Measurements from ENCODE around the gene CD300LG.
A peak's percentile ranks its signal among the peaks of the same experiment; 100 is the strongest.
"Not testable (repeated sequence)": the region's sequence is repeated elsewhere in the genome, so short reads cannot be mapped to it uniquely, and the experiment has no call there.

Gene CD300LG, protein sequence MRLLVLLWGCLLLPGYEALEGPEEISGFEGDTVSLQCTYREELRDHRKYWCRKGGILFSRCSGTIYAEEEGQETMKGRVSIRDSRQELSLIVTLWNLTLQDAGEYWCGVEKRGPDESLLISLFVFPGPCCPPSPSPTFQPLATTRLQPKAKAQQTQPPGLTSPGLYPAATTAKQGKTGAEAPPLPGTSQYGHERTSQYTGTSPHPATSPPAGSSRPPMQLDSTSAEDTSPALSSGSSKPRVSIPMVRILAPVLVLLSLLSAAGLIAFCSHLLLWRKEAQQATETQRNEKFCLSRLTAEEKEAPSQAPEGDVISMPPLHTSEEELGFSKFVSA

DNA sequence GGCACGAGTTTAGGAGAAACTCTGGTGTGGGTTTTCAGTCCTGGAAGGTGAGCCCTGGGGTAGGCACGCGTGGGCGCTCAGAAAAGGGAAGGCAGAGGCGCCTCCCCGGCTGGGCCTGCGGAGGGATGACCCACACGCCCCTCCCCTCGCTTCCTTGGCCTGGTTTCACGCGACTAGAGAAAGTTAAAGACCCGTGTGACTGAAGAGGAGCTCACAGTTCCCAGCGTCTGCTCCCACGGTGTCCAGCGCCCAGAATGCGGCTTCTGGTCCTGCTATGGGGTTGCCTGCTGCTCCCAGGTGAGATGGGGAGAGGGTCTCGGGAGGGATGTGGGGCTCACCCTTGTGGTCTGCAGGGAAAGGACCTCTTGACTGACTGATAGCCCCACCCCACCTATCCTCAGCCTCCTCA lies at the start of gene CD300LG:
CD300LG (plus strand) TSS at position 214 of the 409 bp plus-strand sequence; CDS start at position 255, 41 bp downstream.
- H3K27ac ChIP-seq (ENCODE audit: low read length) = no peak within 1 kb of the TSS
- H3K36me3 ChIP-seq (ENCODE audit: insufficient read depth, low read depth, low read length) = no peaks in the 10 kb centered on the region
- H3K27me3 ChIP-seq (ENCODE audit: insufficient read depth, low read length) = 0 out of 2 replicates have a peak, but pooled peaks cover 4% of the 10 kb centered on the region
- H3K4me1 ChIP-seq (ENCODE audit: insufficient read depth, low read length) = peaks cover 2% of the 10 kb centered on the region; the same call in 1 of the 2 replicates
- peak within 1 kb of the TSS; percentile 53; the same call in 1 of the 2 replicates for H3K4me3 ChIP-seq (ENCODE audit: low read length)
- H3K9me3 ChIP-seq (ENCODE audit: insufficient read depth, low read depth, low read length) = no peaks in the 10 kb centered on the region
- H3K9ac ChIP-seq (ENCODE audit: low read depth, low read length) = no peak within 1 kb of the TSS

DNA sequence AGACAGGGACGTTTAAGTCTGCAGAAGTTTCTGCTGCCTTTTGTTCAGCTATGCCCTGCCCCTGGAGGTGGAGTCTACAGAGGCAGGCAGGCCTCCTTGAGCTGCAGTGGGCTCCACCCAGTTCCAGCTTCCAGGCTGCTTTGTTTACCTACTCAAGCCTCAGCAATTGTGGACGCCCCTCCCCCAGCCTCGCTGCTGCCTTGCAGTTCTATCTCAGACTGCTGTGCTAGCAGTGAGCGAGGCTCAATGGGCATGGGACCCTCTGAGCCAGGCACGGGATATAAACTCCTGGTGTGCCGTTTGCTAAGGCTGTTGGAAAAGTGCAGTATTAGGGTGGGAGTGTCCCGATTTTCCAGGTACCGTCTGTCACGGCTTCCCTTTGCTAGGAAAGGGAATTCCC lies 49.0 kb upstream of the CD300LG start:
- not testable (repeated sequence) for H3K9me3 ChIP-seq (ENCODE audit: insufficient read depth, low read depth, low read length); H3K36me3 ChIP-seq (ENCODE audit: insufficient read depth, low read depth, low read length); H3K4me1 ChIP-seq (ENCODE audit: insufficient read depth, low read length); H3K27me3 ChIP-seq (ENCODE audit: insufficient read depth, low read length); H3K27ac ChIP-seq (ENCODE audit: low read length); H3K9ac ChIP-seq (ENCODE audit: low read depth, low read length); H3K4me3 ChIP-seq (ENCODE audit: low read length)

DNA sequence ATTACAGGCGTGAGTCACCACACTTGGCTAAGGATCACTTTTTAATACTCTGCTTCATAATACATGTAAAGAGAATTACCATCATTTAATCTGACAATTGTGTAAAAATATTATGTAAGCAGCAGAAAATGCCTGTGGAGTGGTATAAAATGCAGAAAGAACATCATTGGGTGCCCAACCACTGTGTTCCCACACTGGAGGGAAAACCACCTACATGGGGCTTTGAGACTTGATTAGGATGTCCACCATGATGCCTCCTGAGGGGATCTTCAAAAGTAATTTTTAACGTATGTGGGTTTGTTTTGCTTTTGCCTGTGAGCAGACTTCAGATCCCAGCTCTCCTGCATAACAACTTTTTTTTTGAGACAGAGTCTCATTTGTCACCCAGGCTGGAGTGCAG lies 47.9 kb upstream of the CD300LG start:
- peaks cover 9% of the 10 kb centered on the region; the same call in 1 of the 2 replicates for H3K9me3 ChIP-seq (ENCODE audit: insufficient read depth, low read depth, low read length)
- no peaks in the 10 kb centered on the region for H3K36me3 ChIP-seq (ENCODE audit: insufficient read depth, low read depth, low read length)
- no peak overlapping the region for H3K9ac ChIP-seq (ENCODE audit: low read depth, low read length)
- no peak overlapping the region for H3K27ac ChIP-seq (ENCODE audit: low read length)
- H3K4me1 ChIP-seq (ENCODE audit: insufficient read depth, low read length) = peaks cover 18% of the 10 kb centered on the region
- no peaks in the 10 kb centered on the region for H3K27me3 ChIP-seq (ENCODE audit: insufficient read depth, low read length)
- H3K4me3 ChIP-seq (ENCODE audit: low read length) = no peak overlapping the region

DNA sequence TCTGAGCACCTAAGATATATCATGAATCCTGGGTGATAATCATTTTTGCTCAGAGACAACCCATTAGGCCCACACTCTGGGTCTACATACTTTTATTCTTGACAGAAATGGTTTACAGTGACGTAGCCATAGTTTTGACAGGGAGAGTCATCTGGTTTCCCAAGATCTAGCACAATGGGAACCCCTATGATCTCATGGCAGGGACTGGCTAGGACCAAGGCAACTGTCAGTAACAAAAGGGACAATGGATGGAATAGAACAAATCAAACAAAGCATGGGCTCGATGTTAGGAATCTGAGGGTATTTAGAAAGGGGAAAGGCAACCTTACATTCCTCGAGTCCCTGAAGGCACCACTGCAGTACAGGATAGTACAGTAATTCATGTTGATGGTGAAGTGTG lies 46.2 kb upstream of the CD300LG start:
- Histone ChIP-seq H3K27ac (ENCODE audit: low read length) (no peak overlapping the region), H3K9me3 (ENCODE audit: insufficient read depth, low read depth, low read length) (peaks cover 9% of the 10 kb centered on the region; the same call in 1 of the 2 replicates), H3K27me3 (ENCODE audit: insufficient read depth, low read length) (no peaks in the 10 kb centered on the region), H3K4me3 (ENCODE audit: low read length) (no peak overlapping the region), H3K4me1 (ENCODE audit: insufficient read depth, low read length) (peaks cover 28% of the 10 kb centered on the region), H3K36me3 (ENCODE audit: insufficient read depth, low read depth, low read length) (no peaks in the 10 kb centered on the region), H3K9ac (ENCODE audit: low read depth, low read length) (no peak overlapping the region)

GRCh38 chr17:43801844-43802243 lies 45.1 kb upstream of the CD300LG start:
- Histone ChIP-seq H3K27ac (ENCODE audit: low read length) (no peak overlapping the region), H3K4me3 (ENCODE audit: low read length) (no peak overlapping the region), H3K27me3 (ENCODE audit: insufficient read depth, low read length) (no peaks in the 10 kb centered on the region), H3K9ac (ENCODE audit: low read depth, low read length) (no peak overlapping the region), H3K36me3 (ENCODE audit: insufficient read depth, low read depth, low read length) (no peaks in the 10 kb centered on the region), H3K9me3 (ENCODE audit: insufficient read depth, low read depth, low read length) (peaks cover 9% of the 10 kb centered on the region; the same call in 1 of the 2 replicates), H3K4me1 (ENCODE audit: insufficient read depth, low read length) (peaks cover 28% of the 10 kb centered on the region)

DNA sequence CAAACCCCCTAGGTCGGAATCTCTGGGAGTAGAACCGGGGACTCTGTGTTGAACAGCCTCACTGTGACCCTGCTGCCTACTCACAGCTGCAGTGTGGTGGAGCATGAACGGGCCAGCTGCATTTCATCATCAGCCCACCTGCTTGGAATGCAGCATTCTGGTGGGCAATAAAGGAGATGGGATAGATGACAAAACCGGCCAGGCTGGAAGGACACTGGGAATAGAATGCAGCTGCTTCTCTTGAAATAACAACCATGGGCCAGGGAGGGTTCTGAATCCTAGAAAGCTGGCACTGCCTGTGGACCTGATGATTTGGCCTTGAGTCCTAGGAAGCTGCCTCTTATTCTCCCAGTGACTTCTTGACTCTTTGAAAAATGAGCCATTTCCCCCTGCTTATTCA lies 43.2 kb upstream of the CD300LG start:
- Histone ChIP-seq H3K4me1 (ENCODE audit: insufficient read depth, low read length) (peaks cover 28% of the 10 kb centered on the region), H3K27me3 (ENCODE audit: insufficient read depth, low read length) (no peaks in the 10 kb centered on the region), H3K36me3 (ENCODE audit: insufficient read depth, low read depth, low read length) (peaks cover 4% of the 10 kb centered on the region; the same call in 1 of the 2 replicates), H3K9me3 (ENCODE audit: insufficient read depth, low read depth, low read length) (peaks cover 4% of the 10 kb centered on the region; the same call in 1 of the 2 replicates), H3K27ac (ENCODE audit: low read length) (no peak overlapping the region), H3K4me3 (ENCODE audit: low read length) (peak overlapping the region; percentile 29; the same call in 1 of the 2 replicates), H3K9ac (ENCODE audit: low read depth, low read length) (peak overlapping the region; percentile 5; the same call in 1 of the 2 replicates)

- H3K36me3 ChIP-seq (ENCODE audit: insufficient read depth, low read depth, low read length) = peaks cover 5% of the 10 kb centered on the region; the same call in 1 of the 2 replicates
- H3K27ac ChIP-seq (ENCODE audit: low read length) = no peak overlapping the region
- no peak overlapping the region for H3K9ac ChIP-seq (ENCODE audit: low read depth, low read length)
- no peaks in the 10 kb centered on the region for H3K9me3 ChIP-seq (ENCODE audit: insufficient read depth, low read depth, low read length)
- H3K4me1 ChIP-seq (ENCODE audit: insufficient read depth, low read length) = peaks cover 28% of the 10 kb centered on the region
- no peak overlapping the region for H3K4me3 ChIP-seq (ENCODE audit: low read length)
- no peaks in the 10 kb centered on the region for H3K27me3 ChIP-seq (ENCODE audit: insufficient read depth, low read length)
Observed at GRCh38 chr17:43805117-43805516, 41.9 kb upstream of the CD300LG start.

GRCh38 chr17:43808076-43808475 lies 38.9 kb upstream of the CD300LG start:
- H3K27me3 ChIP-seq (ENCODE audit: insufficient read depth, low read length) = no peaks in the 10 kb centered on the region
- H3K4me1 ChIP-seq (ENCODE audit: insufficient read depth, low read length) = peaks cover 19% of the 10 kb centered on the region
- no peaks in the 10 kb centered on the region for H3K9me3 ChIP-seq (ENCODE audit: insufficient read depth, low read depth, low read length)
- no peak overlapping the region for H3K27ac ChIP-seq (ENCODE audit: low read length)
- no peak overlapping the region for H3K4me3 ChIP-seq (ENCODE audit: low read length)
- peaks cover 5% of the 10 kb centered on the region; the same call in 1 of the 2 replicates for H3K36me3 ChIP-seq (ENCODE audit: insufficient read depth, low read depth, low read length)
- no peak overlapping the region for H3K9ac ChIP-seq (ENCODE audit: low read depth, low read length)

GRCh38 chr17:43809121-43809520 lies 37.9 kb upstream of the CD300LG start:
- no peak overlapping the region for H3K9ac ChIP-seq (ENCODE audit: low read depth, low read length)
- H3K27ac ChIP-seq (ENCODE audit: low read length) = no peak overlapping the region
- H3K4me3 ChIP-seq (ENCODE audit: low read length) = no peak overlapping the region
- H3K9me3 ChIP-seq (ENCODE audit: insufficient read depth, low read depth, low read length) = no peaks in the 10 kb centered on the region
- H3K4me1 ChIP-seq (ENCODE audit: insufficient read depth, low read length) = peaks cover 9% of the 10 kb centered on the region; the same call in 1 of the 2 replicates
- peaks cover 5% of the 10 kb centered on the region; the same call in 1 of the 2 replicates for H3K36me3 ChIP-seq (ENCODE audit: insufficient read depth, low read depth, low read length)
- H3K27me3 ChIP-seq (ENCODE audit: insufficient read depth, low read length) = no peaks in the 10 kb centered on the region

DNA sequence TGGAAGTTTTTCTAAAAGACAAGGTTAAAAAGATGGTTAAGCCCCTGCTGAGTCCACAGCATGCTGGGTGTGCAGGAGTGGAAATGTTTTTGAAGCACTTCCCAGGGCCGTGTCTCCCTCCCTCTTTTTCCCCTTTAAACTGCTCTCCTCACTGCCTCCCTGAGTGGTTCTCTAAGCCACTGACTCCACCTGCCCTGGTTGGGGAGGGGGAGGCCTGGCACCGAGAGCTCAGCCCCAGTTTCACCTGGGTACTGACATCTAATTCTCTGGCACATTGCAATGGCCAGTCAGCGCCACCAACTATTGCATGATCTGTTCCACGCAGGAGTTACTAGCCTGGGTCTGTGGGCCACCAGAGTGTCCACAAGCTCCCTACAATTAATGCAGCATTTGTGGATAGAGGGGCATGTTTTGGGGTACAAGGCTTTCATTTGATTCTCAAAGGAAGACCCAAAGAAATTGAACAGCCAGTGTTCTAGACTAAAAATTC lies 36.7 kb upstream of the CD300LG start:
- H3K27ac ChIP-seq (ENCODE audit: low read length) = no peak overlapping the region
- H3K4me3 ChIP-seq (ENCODE audit: low read length) = no peak overlapping the region
- H3K36me3 ChIP-seq (ENCODE audit: insufficient read depth, low read depth, low read length) = peaks cover 5% of the 10 kb centered on the region; the same call in 1 of the 2 replicates
- H3K9me3 ChIP-seq (ENCODE audit: insufficient read depth, low read depth, low read length) = no peaks in the 10 kb centered on the region
- H3K9ac ChIP-seq (ENCODE audit: low read depth, low read length) = no peak overlapping the region
- no peaks in the 10 kb centered on the region for H3K4me1 ChIP-seq (ENCODE audit: insufficient read depth, low read length)
- H3K27me3 ChIP-seq (ENCODE audit: insufficient read depth, low read length) = no peaks in the 10 kb centered on the region

DNA sequence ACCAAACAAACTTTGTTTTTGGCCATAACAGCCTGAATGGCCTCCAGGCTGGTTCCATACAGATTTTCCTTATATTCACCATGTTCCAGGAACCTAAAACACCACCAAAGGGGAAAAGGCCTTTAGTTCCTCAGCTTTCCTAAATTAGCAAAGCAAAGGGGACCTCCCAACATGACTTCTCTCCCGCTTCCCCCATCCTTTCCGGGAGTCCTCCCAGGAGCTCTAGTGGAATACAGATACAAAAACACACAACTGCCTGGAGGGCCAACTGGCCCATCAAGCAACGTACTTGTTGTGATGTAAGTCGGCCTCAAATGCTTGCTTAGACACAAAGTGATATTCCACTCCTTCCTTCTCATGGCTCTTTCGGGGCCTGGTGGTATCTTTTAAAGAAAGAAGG lies 36.2 kb upstream of the CD300LG start:
- H3K27me3 ChIP-seq (ENCODE audit: insufficient read depth, low read length) = no peaks in the 10 kb centered on the region
- H3K4me1 ChIP-seq (ENCODE audit: insufficient read depth, low read length) = no peaks in the 10 kb centered on the region
- no peak overlapping the region for H3K4me3 ChIP-seq (ENCODE audit: low read length)
- no peak overlapping the region for H3K9ac ChIP-seq (ENCODE audit: low read depth, low read length)
- H3K36me3 ChIP-seq (ENCODE audit: insufficient read depth, low read depth, low read length) = peaks cover 5% of the 10 kb centered on the region; the same call in 1 of the 2 replicates
- no peak overlapping the region for H3K27ac ChIP-seq (ENCODE audit: low read length)
- H3K9me3 ChIP-seq (ENCODE audit: insufficient read depth, low read depth, low read length) = no peaks in the 10 kb centered on the region

Measured in iPS-20b (cell line).